KMS-11 (cell line): ENCODE measurements around the gene SAE1.

Source experiments
- H2AFZ ChIP-seq: fragments of 200-600 bp; sonication (generic); 2 replicates; pipeline ENCODE4 v1.6.1; 2016; ENCODE audit warnings: antibody characterized with exemption, mixed run types, low read depth
- H3K27ac ChIP-seq: fragments of 200-600 bp; sonication (generic); 2 replicates; pipeline ENCODE4 v1.6.1; 2016; ENCODE audit warnings: mild to moderate bottlenecking, mixed run types
- H3K27me3 ChIP-seq: fragments of 200-600 bp; sonication (generic); 2 replicates; pipeline ENCODE4 v1.6.1; 2017; ENCODE audit warnings: mild to moderate bottlenecking, low read depth, mixed run types, moderate library complexity; ENCODE audit not compliant: insufficient read depth
- H3K36me3 ChIP-seq: fragments of 200-600 bp; sonication (generic); 2 replicates; pipeline ENCODE4 v1.6.1; 2017; ENCODE audit warnings: mild to moderate bottlenecking, mixed run types; ENCODE audit not compliant: insufficient read depth
- H3K4me1 ChIP-seq: fragments of 200-600 bp; sonication (generic); 2 replicates; pipeline ENCODE4 v1.6.1; 2016; ENCODE audit warnings: mild to moderate bottlenecking, low read depth, mixed run types; ENCODE audit not compliant: poor library complexity, severe bottlenecking
- H3K4me2 ChIP-seq: fragments of 200-600 bp; sonication (generic); 2 replicates; pipeline ENCODE4 v1.7.0; 2016; ENCODE audit warnings: mild to moderate bottlenecking, mixed run types
- H3K4me3 ChIP-seq: fragments of 200-600 bp; sonication (generic); IDR thresholded peaks from 2 replicates; pipeline ENCODE4 v1.6.1; 2017; ENCODE audit warnings: low read depth, low read length, mixed read lengths; ENCODE audit not compliant: insufficient read depth
- H3K79me2 ChIP-seq: fragments of 200-600 bp; sonication (generic); 2 replicates; pipeline ENCODE4 v1.6.1; 2016; ENCODE audit warnings: low read depth, mixed run types; ENCODE audit not compliant: insufficient read depth
- H3K9ac ChIP-seq: fragments of 200-600 bp; sonication (generic); 2 replicates; pipeline ENCODE4 v1.6.1; 2016; ENCODE audit warnings: mild to moderate bottlenecking, mixed run types
- H4K20me1 ChIP-seq: fragments of 200-600 bp; sonication (generic); 2 replicates; pipeline ENCODE4 v1.6.1; 2016; ENCODE audit warnings: mild to moderate bottlenecking, mixed run types; ENCODE audit not compliant: insufficient read depth
- CTCF ChIP-seq: fragments of 200-600 bp; sonication (generic); conservative IDR thresholded peaks from 2 replicates; pipeline ENCODE4 v1.6.1; 2017; ENCODE audit warnings: low read depth, mild to moderate bottlenecking, antibody characterized with exemption, low read length, moderate library complexity, mixed read lengths

The SAE1 gene

DNA sequence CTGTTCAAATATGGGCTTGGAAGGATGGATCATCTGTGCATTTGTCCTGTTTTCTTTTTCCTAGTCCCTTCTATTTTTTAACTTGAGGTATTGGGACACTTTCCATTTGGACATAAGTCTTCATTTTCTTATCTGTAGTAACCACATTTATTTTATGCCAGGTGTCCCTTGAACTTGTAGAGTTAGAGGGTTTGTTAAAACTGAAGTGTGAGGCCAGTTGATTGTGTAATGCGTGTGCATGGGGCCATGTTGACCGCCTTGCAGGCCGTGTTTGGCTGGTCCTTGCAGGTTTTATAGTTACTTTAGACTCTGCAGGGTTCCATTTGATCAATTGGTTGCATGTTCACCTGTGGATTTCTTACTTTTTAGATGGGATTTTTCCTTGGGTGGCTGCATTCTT is 21.0 kb downstream of the SAE1 start:
- Histone ChIP-seq H3K4me3 (no peak overlapping the region), H3K79me2 (peaks cover 48% of the 10 kb centered on the region; the same call in 1 of the 2 replicates), H3K4me2 (no peak overlapping the region), H4K20me1 (no peaks in the 10 kb centered on the region), H3K27ac (no peak overlapping the region), H3K27me3 (no peaks in the 10 kb centered on the region), H3K4me1 (peaks cover 60% of the 10 kb centered on the region), H3K9ac (no peak overlapping the region), H2AFZ (no peak overlapping the region), H3K36me3 (peaks cover 24% of the 10 kb centered on the region; the same call in 1 of the 2 replicates)
- no peak for TF ChIP-seq CTCF

DNA sequence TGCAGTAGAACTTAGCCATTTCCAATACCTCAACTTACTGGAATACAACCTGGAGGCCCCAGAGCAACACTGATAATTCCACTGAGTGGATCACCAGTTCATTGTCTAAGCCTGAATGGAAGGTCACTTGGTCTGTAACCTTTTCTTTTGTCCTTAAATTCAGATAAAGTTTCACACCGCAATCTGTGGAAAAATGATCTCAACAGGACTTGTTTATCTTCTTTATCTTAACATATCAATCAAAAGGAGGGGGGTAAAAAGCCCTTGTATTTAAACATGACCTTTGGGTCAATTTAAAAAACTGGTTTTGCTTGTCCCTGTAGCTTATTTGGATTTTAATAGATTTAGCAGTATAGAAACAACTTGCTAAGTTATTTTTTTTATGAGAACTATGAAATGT is 21.6 kb downstream of the SAE1 start:
- Histone ChIP-seq H3K4me2 (no peak overlapping the region), H3K79me2 (peaks cover 42% of the 10 kb centered on the region; the same call in 1 of the 2 replicates), H3K4me1 (peaks cover 62% of the 10 kb centered on the region), H3K27me3 (no peaks in the 10 kb centered on the region), H4K20me1 (no peaks in the 10 kb centered on the region), H3K9ac (no peak overlapping the region), H3K27ac (no peak overlapping the region), H3K4me3 (no peak overlapping the region), H2AFZ (no peak overlapping the region), H3K36me3 (peaks cover 23% of the 10 kb centered on the region; the same call in 1 of the 2 replicates)
- no peak for TF ChIP-seq CTCF

DNA sequence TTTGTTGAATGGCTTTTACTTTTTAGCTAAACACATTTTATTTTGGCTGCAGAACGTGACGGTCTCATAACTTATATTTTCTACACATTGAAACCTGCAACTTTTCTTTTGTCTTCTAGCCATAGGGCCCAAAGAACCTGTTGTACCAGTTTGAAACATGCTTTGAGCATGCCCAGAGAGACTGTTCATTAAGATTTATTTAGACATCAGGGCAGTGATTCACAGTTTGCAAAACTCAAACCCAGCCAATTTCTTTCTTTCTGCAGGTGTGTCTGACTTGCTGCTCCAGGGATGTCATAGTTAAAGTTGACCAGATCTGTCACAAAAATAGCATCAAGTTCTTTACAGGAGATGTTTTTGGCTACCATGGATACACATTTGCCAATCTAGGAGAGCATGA is 22.0 kb downstream of the SAE1 start:
- H2AFZ ChIP-seq: no peak overlapping the region
- peaks cover 67% of the 10 kb centered on the region for H3K4me1 ChIP-seq
- peaks cover 27% of the 10 kb centered on the region; the same call in 1 of the 2 replicates for H3K36me3 ChIP-seq
- H3K9ac ChIP-seq: no peak overlapping the region
- H3K4me2 ChIP-seq: no peak overlapping the region
- no peaks in the 10 kb centered on the region for H3K27me3 ChIP-seq
- H3K79me2 ChIP-seq: peaks cover 39% of the 10 kb centered on the region; the same call in 1 of the 2 replicates
- no peak for TF ChIP-seq CTCF
- no peak overlapping the region for H3K4me3 ChIP-seq
- H4K20me1 ChIP-seq: no peaks in the 10 kb centered on the region
- no peak overlapping the region for H3K27ac ChIP-seq

DNA sequence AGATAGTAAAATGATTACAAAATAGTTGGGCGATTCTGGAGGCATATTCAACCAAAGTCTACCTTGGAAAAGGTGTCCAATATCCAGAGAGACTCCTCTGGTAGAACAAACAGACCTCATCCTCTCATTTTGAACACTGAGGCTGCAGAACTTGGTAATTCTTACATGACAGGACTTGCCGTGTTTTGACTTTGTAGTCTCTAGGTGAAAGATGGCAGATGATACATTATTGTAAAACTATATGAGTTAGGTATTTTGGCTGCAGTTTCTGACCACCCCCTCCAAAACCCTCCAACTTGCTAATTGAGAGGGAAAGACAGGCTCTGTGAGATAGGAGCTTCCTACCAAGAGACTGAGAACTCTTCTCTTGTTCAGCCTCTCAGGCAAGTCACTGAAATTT is 22.6 kb downstream of the SAE1 start:
- Histone ChIP-seq H3K27me3 (no peaks in the 10 kb centered on the region), H3K27ac (no peak overlapping the region), H3K36me3 (peaks cover 29% of the 10 kb centered on the region; the same call in 1 of the 2 replicates), H3K4me2 (no peak overlapping the region), H2AFZ (no peak overlapping the region), H3K79me2 (peaks cover 36% of the 10 kb centered on the region; the same call in 1 of the 2 replicates), H3K4me1 (peaks cover 72% of the 10 kb centered on the region), H4K20me1 (no peaks in the 10 kb centered on the region), H3K9ac (no peak overlapping the region), H3K4me3 (no peak overlapping the region)
- TF ChIP-seq CTCF: no peak
